ENCODE data around the gene POLR2L. TPM values are rescaled to one million over a fixed set of nuclear protein-coding genes. Genes with fewer than 3 reads are reported as not detected.

Gene POLR2L
- total RNA-seq, 2 donors from 2014 or later = 33.5 to 83.4 TPM

DNA sequence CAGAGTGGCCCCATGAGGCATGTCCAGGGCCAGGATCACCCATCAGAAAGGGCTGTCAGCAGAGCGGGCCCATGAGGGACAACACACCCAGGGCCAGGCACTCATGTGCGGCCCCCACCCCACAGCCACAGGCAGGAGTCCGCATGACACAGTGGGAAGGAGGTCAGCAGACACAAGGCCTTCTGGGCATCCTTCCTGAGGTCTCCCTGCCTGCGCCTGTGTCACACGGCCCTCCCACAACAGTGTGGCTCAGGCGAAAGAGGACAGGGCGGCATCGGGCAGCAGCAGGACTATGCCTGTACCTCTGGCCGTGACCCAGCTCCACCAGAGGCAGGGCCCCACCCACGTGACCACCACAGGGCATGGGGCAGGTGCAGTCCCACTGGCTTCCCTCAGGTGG lies 41.2 kb upstream of the POLR2L start:
- no peak for ATAC-seq
- Histone ChIP-seq H3K9me3 (no peaks in the 10 kb centered on the region), H3K4me3 (no peak overlapping the region), H3K27me3 (no peaks in the 10 kb centered on the region), H3K4me1 (no peaks in the 10 kb centered on the region), H3K36me3 (replicated peaks in 1 of 2; ENCODE audit: insufficient read depth in 1 of 2, low read depth in 2 of 2) (no peaks in the 10 kb centered on the region), H3K27ac (no peak overlapping the region)
- WGBS, 2 donors = 78 to 90% methylated on average over 4 to 10 of the region's 10 CpGs
- intact Hi-C loops (cut with DNase I) = no loop called here
- DNase-seq = no peak
- TF ChIP-seq CTCF (IDR thresholded peaks at IDR 0.05) (no peak), POLR2A (IDR thresholded peaks at IDR 0.05) (no peak)

DNA sequence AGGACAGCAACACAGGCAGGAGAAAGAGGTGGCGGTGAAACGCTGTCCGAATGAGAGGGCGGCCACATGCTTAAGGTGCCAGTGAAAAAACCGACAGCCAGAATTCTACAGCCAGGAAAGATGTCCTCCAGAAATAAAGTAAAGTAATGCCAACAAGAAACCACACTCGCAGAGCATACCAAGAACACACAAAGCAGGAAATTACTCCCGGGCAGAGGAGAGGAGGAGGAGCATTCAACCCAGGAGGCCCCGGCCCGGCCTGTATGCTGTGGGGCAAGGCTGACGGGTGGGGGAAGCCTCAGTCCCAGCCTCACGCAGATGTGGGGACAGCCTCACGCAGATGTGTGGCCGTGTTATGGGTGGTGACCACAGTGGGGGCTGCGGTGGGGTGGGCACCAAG lies 40.3 kb upstream of the POLR2L start:
- H3K4me3 ChIP-seq = no peak overlapping the region
- H3K4me1 ChIP-seq = no peaks in the 10 kb centered on the region
- H3K9me3 ChIP-seq = no peaks in the 10 kb centered on the region
- ATAC-seq (no peak), DNase-seq (no peak)
- no peak for TF ChIP-seq POLR2A (IDR thresholded peaks at IDR 0.05)
- no peak for TF ChIP-seq CTCF (IDR thresholded peaks at IDR 0.05)
- H3K27me3 ChIP-seq = no peaks in the 10 kb centered on the region
- 83 to 94% methylated on average over 10 to 13 of the region's 14 CpGs for WGBS, 2 donors
- intact Hi-C loops (cut with DNase I) = no loop called here
- H3K36me3 ChIP-seq (replicated peaks in 1 of 2; ENCODE audit: insufficient read depth in 1 of 2, low read depth in 2 of 2) = no peaks in the 10 kb centered on the region
- H3K27ac ChIP-seq = no peak overlapping the region

GRCh38 chr11:880447-880846 lies 38.1 kb upstream of the POLR2L start:
- H3K27ac ChIP-seq = no peak overlapping the region
- H3K27me3 ChIP-seq = no peaks in the 10 kb centered on the region
- no peak overlapping the region for H3K4me3 ChIP-seq
- peaks cover 16% of the 10 kb centered on the region for H3K4me1 ChIP-seq
- intact Hi-C loops (cut with DNase I) = no loop called here
- DNase-seq (no peak), ATAC-seq (no peak)
- TF ChIP-seq POLR2A (IDR thresholded peaks at IDR 0.05) = no peak
- TF ChIP-seq CTCF (IDR thresholded peaks at IDR 0.05) = no peak
- H3K9me3 ChIP-seq = no peaks in the 10 kb centered on the region
- no peaks in the 10 kb centered on the region for H3K36me3 ChIP-seq (replicated peaks in 1 of 2; ENCODE audit: insufficient read depth in 1 of 2, low read depth in 2 of 2)
- WGBS, 2 donors = 85 to 100% methylated on average over 1 to 14 of the region's 14 CpGs

DNA sequence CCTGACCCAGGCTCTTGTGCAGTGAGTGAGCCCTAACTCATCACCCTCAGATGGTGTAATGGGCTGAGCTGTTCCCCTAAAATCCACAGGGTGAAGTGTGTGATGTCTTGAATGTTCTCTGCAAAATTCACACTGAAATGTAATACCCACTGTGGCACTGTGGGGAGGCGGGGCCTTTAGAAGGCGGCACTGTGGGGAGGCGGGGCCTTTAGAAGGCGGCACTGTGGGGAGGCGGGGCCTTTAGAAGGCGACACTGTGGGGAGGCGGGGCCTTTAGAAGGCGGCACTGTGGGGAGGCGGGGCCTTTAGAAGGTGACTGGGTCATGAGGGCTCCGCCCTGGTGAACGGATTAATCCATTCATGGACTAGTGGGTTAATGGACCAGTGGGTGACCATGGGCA lies 35.2 kb upstream of the POLR2L start:
- Histone ChIP-seq H3K27me3 (no peaks in the 10 kb centered on the region), H3K36me3 (replicated peaks in 1 of 2; ENCODE audit: insufficient read depth in 1 of 2, low read depth in 2 of 2) (no peaks in the 10 kb centered on the region), H3K27ac (no peak overlapping the region), H3K4me3 (no peak overlapping the region), H3K4me1 (peaks cover 18% of the 10 kb centered on the region), H3K9me3 (no peaks in the 10 kb centered on the region)
- ATAC-seq = no peak
- 92 to 93% methylated on average over 11 of the region's 11 CpGs for WGBS, 2 donors
- no peak for DNase-seq
- intact Hi-C loops (cut with DNase I) = no loop called here
- no peak for TF ChIP-seq CTCF (IDR thresholded peaks at IDR 0.05)
- TF ChIP-seq POLR2A (IDR thresholded peaks at IDR 0.05) = no peak

- H3K4me3 ChIP-seq = no peak overlapping the region
- intact Hi-C loops (cut with DNase I) = no loop called here
- H3K27me3 ChIP-seq = no peaks in the 10 kb centered on the region
- H3K27ac ChIP-seq = peak overlapping the region in 1 of 4 donors; percentile 26
- TF ChIP-seq POLR2A (IDR thresholded peaks at IDR 0.05) (no peak), CTCF (IDR thresholded peaks at IDR 0.05) (no peak)
- ATAC-seq (peak; percentile 88), DNase-seq (peak; percentile 76 to 88 (median 86))
- WGBS, 2 donors = 23 to 40% methylated on average over 5 to 12 of the region's 12 CpGs
- peaks cover 18% of the 10 kb centered on the region for H3K4me1 ChIP-seq
- H3K9me3 ChIP-seq = no peaks in the 10 kb centered on the region
- H3K36me3 ChIP-seq (replicated peaks in 1 of 2; ENCODE audit: insufficient read depth in 1 of 2, low read depth in 2 of 2) = no peaks in the 10 kb centered on the region
Observed at GRCh38 chr11:876545-876944, 34.2 kb upstream of the POLR2L start.

Data from body of pancreas (tissue), 4 donors.